OCI-LY7 (cell line): ENCODE measurements around the gene SCAMP3. TPM values are rescaled to one million over a fixed set of nuclear protein-coding genes. Genes with fewer than 3 reads are reported as not detected.
A peak's percentile ranks its signal among the peaks of the same experiment; 100 is the strongest.

Source experiments
- BruUV-seq: library from RNA; stranded (reverse); fragments of 400-500 nt; replicated peaks from 2 replicates; lab custom pipeline; 2021; lab: Mats Ljungman, UMichigan
- CTCF ChIA-PET: fragments of 300-600 bp; sonication (Branson Sonifier 250); formaldehyde crosslinking; loops from one replicate; lab custom pipeline; 2022; ENCODE audit warnings: antibody characterized with exemption; ENCODE audit not compliant: unreplicated experiment; lab: Charles Lee
- POLR2A ChIA-PET: fragments of 300-600 bp; sonication (Branson Sonifier 250); formaldehyde crosslinking; loops from one replicate; lab custom pipeline; 2022; ENCODE audit warnings: antibody characterized with exemption; lab: Charles Lee
- DNase-seq: peaks from one replicate; pipeline ENCODE4 v3.0.0-alpha.2; 2015; ENCODE audit warnings: low spot score
- H2AFZ ChIP-seq: fragments of 200-600 bp; sonication (generic), shearing (Covaris generic); 2 replicates; pipeline ENCODE4 v1.6.1; 2014; ENCODE audit warnings: mild to moderate bottlenecking, antibody characterized with exemption, low read length, moderate library complexity
- H3K27ac ChIP-seq: fragments of 200-600 bp; sonication (generic); 2 replicates; pipeline ENCODE4 v1.5.1; 2014; ENCODE audit warnings: mixed run types, low read depth, mild to moderate bottlenecking, moderate library complexity, low read length, inconsistent platforms; ENCODE audit not compliant: poor library complexity, severe bottlenecking
- H3K36me3 ChIP-seq: fragments of 200-600 bp; sonication (generic); 2 replicates; pipeline ENCODE4 v1.6.1; 2014; ENCODE audit warnings: mild to moderate bottlenecking, antibody characterized with exemption, low read length, moderate library complexity, mixed read lengths; ENCODE audit not compliant: insufficient read depth
- H3K4me1 ChIP-seq: fragments of 200-600 bp; sonication (generic); 2 replicates; pipeline ENCODE4 v1.5.1; 2014; ENCODE audit warnings: mild to moderate bottlenecking, low read length; ENCODE audit not compliant: insufficient read depth, poor library complexity, severe bottlenecking
- H3K4me2 ChIP-seq: fragments of 200-600 bp; sonication (generic); 2 replicates; pipeline ENCODE4 v1.6.1; 2014; ENCODE audit warnings: mild to moderate bottlenecking, low read length
- H3K4me3 ChIP-seq: fragments of 200-600 bp; sonication (generic); 2 replicates; pipeline ENCODE4 v1.5.1; 2014; ENCODE audit warnings: mild to moderate bottlenecking, low read depth, low read length; ENCODE audit not compliant: poor library complexity, severe bottlenecking
- H3K79me2 ChIP-seq: fragments of 200-600 bp; sonication (generic); 2 replicates; pipeline ENCODE4 v1.6.1; 2016; ENCODE audit warnings: low read depth, mild to moderate bottlenecking, low read length, moderate library complexity, mixed read lengths; ENCODE audit not compliant: insufficient read depth
- H3K9me2 ChIP-seq: fragments of 200-600 bp; sonication (generic); 2 replicates; pipeline ENCODE4 v1.6.1; 2016; ENCODE audit warnings: mild to moderate bottlenecking, low read length, mixed read lengths; ENCODE audit not compliant: insufficient read depth
- H3K9me3 ChIP-seq: fragments of 200-600 bp; sonication (generic); 2 replicates; pipeline ENCODE4 v1.6.1; 2014; ENCODE audit warnings: mild to moderate bottlenecking, mixed run types, low read length, mixed read lengths
- H4K20me1 ChIP-seq: fragments of 200-600 bp; sonication (generic); 2 replicates; pipeline ENCODE4 v1.6.1; 2014; ENCODE audit warnings: mild to moderate bottlenecking, antibody characterized with exemption, low read length, moderate library complexity, mixed read lengths; ENCODE audit not compliant: insufficient read depth
- CTCF ChIP-seq: fragments of 200-600 bp; sonication (generic); conservative IDR thresholded peaks from 2 replicates; pipeline ENCODE4 v1.5.1; 2014; ENCODE audit warnings: mild to moderate bottlenecking, antibody characterized with exemption, low read length, moderate library complexity, mixed read lengths
- EZH2phosphoT487 ChIP-seq: fragments of 200-600 bp; sonication (generic); IDR thresholded peaks from 2 replicates; pipeline ENCODE4 v1.6.1; 2018; ENCODE audit warnings: low read depth, borderline replicate concordance, mild to moderate bottlenecking, mixed run types, antibody characterized with exemption, low read length, moderate library complexity, mixed read lengths
- intact Hi-C: fragments of 100-400 bp; cut with micrococcal nuclease; formaldehyde crosslinking; loops from one replicate; pipeline ENCODE4 v1.10.0; 2022; ENCODE audit not compliant: unreplicated experiment
- total RNA-seq, 2 experiments: library from RNA; depleted of rRNA in 1 of 2; stranded (reverse); fragments of >200 nt in 1 of 2; shearing (Covaris generic) in 1 of 2; gene quantifications; 2 replicates each; pipeline ENCODE4 v1.2.3, GENCODE V29; 2014 to 2022

Gene SCAMP3
- total RNA-seq, 2 experiments from 2014 or later: 58.3 to 74.7 TPM

GRCh38 chr1:155277070-155277901 lies 15.1 kb upstream of the SCAMP3 start, which contains the start of gene HCN3:
TSS of gene HCN3 (plus strand) at chr1:155277463. CDS start at chr1:155277591, 128 bp downstream.
- Histone ChIP-seq H4K20me1 (no peaks in the 10 kb centered on the region), H3K36me3 (peaks cover under 1% of the 10 kb centered on the region; the same call in 1 of the 2 replicates), H2AFZ (peak within 1 kb of the TSS; percentile 81), H3K79me2 (peaks cover 8% of the 10 kb centered on the region), H3K4me3 (peak within 1 kb of the TSS; percentile 82), H3K4me2 (peak within 1 kb of the TSS; percentile 100), H3K9me2 (no peaks in the 10 kb centered on the region), H3K27ac (peak within 1 kb of the TSS; percentile 21), H3K4me1 (peaks cover 39% of the 10 kb centered on the region), H3K9me3 (no peaks in the 10 kb centered on the region)
- intact Hi-C loops: loop anchor here (1.0 to 10.0 kb wide), 3 partner anchors 30 to 228 kb away; no protein-coding TSS in a partner anchor
- no TSS peak for BruUV-seq
- peak; percentile 79 for TF ChIP-seq CTCF
- no peak for TF ChIP-seq EZH2phosphoT487
- DNase-seq: peak; percentile 98
- ChIA-PET CTCF (interaction anchor here (1.0 kb wide), 1 partner anchor 20 kb away, joined by 3 read pairs; no protein-coding TSS in a partner anchor), POLR2A (interaction anchor here (1.0 kb wide), 1 partner anchor 45 kb away, joined by 4 read pairs; no protein-coding TSS in a partner anchor)

GRCh38 chr1:155273343-155274245 lies 11.4 kb upstream of the SCAMP3 start, which contains the start of gene CLK2:
TSS of gene CLK2 (minus strand) at chr1:155273504. CDS start at chr1:155270977, 2,527 bp downstream.
- CTCF ChIA-PET: interaction anchor here (1.1 kb wide), 2 partner anchors 23 to 34 kb away, joined by 3 to 6 read pairs; no protein-coding TSS in a partner anchor

More at GRCh38 chr1:155273343-155274245, 11.4 kb upstream of the SCAMP3 start, which contains the start of gene CLK2:
- TSS peak; percentile 80 for BruUV-seq
- intact Hi-C loops: loop anchor here (10.0 kb wide), 1 partner anchor 231 kb away; no protein-coding TSS in a partner anchor
- Histone ChIP-seq H3K79me2 (peaks cover 29% of the 10 kb centered on the region), H3K9me2 (no peaks in the 10 kb centered on the region), H2AFZ (peak within 1 kb of the TSS; percentile 87), H4K20me1 (peaks cover 4% of the 10 kb centered on the region; the same call in 1 of the 2 replicates), H3K4me1 (peaks cover 41% of the 10 kb centered on the region), H3K4me2 (peak within 1 kb of the TSS; percentile 85), H3K27ac (peak within 1 kb of the TSS; percentile 68), H3K9me3 (no peaks in the 10 kb centered on the region), H3K36me3 (peaks cover 31% of the 10 kb centered on the region), H3K4me3 (peak within 1 kb of the TSS; percentile 81)
- POLR2A ChIA-PET: interaction anchor here (0.6 to 2.1 kb wide), 9 partner anchors 10 to 227 kb away, joined by 3 to 13 read pairs (median 5); partner anchors contain the start of genes FDPS and SCAMP3
- DNase-seq: peak; percentile 97
- no peak for TF ChIP-seq EZH2phosphoT487
- TF ChIP-seq CTCF: no peak
